ENCODE data around the gene OR51G2.

The OR51G2 gene

DNA sequence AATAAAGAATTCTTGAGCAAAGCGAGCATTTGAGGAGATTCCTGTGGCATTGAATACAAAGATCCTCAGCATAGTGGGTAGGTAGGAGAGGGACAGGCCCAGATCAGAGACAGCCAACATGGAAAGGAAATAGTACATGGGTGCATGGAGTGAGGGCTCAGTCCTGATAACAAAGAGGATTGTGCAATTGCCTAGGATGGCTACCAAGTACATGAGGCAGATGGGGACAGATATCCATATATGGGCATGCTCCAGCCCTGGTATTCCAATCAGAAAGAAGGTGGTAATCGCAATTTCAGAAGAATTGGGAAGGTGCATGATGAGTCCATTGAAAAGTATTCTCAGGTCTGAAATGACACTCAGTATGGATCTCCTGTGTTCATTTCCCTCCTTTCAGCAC is 28.9 kb downstream of the OR51G2 start:
- H3K9me3 Mint-ChIP-seq = no peaks in the 10 kb centered on the region
- DNase-seq = no peak
- H3K27me3 Mint-ChIP-seq = no peaks in the 10 kb centered on the region
- H3K27ac Mint-ChIP-seq = no peak overlapping the region
- CTCF ChIA-PET = no interaction called here
- no peak overlapping the region for H3K4me3 Mint-ChIP-seq
- no peaks in the 10 kb centered on the region for H3K36me3 Mint-ChIP-seq
- H3K4me1 Mint-ChIP-seq = no peaks in the 10 kb centered on the region

DNA sequence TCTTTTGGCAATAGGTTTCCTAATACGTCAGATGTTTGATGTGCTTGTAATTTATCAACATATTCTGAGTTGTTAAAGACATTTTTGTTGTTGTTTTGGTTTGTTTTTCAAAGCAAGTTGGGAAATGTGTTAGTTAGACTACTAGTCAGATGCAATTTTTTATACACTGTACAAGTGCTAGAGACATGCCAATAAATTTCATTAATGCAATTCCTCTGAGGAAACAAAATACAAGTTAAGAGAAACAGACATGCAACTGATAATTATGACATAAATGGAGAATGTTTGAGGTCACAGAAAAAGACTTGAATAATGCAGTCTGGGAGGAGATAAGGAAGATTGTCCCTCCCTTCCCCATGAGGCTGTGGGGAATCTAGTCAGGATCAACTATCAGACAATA is 31.6 kb downstream of the OR51G2 start:
- CTCF ChIA-PET = no interaction called here
- no peaks in the 10 kb centered on the region for H3K9me3 Mint-ChIP-seq
- H3K4me1 Mint-ChIP-seq = no peaks in the 10 kb centered on the region
- no peak for DNase-seq
- H3K27me3 Mint-ChIP-seq = no peaks in the 10 kb centered on the region
- no peak overlapping the region for H3K4me3 Mint-ChIP-seq
- H3K36me3 Mint-ChIP-seq = no peaks in the 10 kb centered on the region
- H3K27ac Mint-ChIP-seq = no peak overlapping the region

DNA sequence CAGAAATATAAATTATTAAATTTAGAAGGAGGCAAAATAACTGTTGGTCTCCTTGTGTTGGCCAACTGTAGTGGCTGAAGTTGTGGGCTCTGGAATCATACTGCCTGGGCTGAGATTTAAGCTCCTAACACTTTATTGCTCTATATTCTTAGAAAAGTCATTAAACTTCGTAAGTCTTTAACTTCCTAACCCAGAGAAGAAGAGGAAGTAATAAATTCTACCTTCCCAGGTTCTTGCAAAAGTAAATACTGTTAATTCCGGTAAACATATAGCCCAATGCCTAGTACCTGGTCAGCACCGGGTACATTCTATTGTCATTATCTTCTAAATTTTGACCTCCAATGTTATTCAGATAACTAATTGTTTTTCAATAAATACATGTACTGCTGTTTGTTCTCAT is 33.0 kb downstream of the OR51G2 start:
- Mint-ChIP-seq H3K36me3 (no peaks in the 10 kb centered on the region), H3K9me3 (no peaks in the 10 kb centered on the region), H3K27ac (no peak overlapping the region), H3K4me1 (no peaks in the 10 kb centered on the region), H3K27me3 (no peaks in the 10 kb centered on the region), H3K4me3 (no peak overlapping the region)
- no peak for DNase-seq
- CTCF ChIA-PET = no interaction called here

DNA sequence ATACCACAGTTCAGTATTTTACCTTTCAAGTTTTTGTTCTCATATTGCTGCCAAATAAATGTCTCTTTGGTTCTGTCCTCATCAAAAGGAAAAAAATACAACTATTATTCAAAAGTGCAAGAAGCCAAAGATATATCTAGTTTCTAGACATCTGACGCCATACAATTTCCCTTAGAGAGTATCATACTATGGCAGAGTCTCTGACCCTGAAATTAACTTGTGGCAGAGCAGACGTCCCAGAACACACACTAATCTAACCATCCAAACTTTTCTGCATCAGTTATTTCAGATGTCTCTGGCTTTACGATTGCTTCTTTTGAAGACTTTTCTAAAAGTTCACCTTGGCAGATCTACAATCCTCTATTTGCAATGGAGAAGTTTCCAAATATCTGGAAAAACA is 34.8 kb downstream of the OR51G2 start:
- H3K36me3 Mint-ChIP-seq = no peaks in the 10 kb centered on the region
- H3K4me1 Mint-ChIP-seq = no peaks in the 10 kb centered on the region
- CTCF ChIA-PET = no interaction called here

DNA sequence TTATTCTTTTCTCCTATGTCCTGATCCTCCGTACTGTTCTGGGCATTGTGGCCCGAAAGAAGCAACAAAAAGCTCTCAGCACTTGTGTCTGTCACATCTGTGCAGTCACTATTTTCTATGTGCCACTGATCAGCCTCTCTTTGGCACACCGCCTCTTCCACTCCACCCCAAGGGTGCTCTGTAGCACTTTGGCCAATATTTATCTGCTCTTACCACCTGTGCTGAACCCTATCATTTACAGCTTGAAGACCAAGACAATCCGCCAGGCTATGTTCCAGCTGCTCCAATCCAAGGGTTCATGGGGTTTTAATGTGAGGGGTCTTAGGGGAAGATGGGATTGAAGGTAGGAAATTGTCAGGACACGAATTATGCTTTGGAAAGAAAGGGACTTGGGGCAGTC is 36.6 kb downstream of the OR51G2 start:
- Mint-ChIP-seq H3K9me3 (no peaks in the 10 kb centered on the region), H3K4me1 (no peaks in the 10 kb centered on the region), H3K4me3 (no peak overlapping the region), H3K27me3 (no peaks in the 10 kb centered on the region), H3K36me3 (no peaks in the 10 kb centered on the region), H3K27ac (no peak overlapping the region)
- CTCF ChIA-PET = no interaction called here
- no peak for DNase-seq

More for the DNA sequence above, 34.8 kb downstream of the OR51G2 start:
- Mint-ChIP-seq H3K9me3 (no peaks in the 10 kb centered on the region), H3K4me3 (no peak overlapping the region), H3K27me3 (no peaks in the 10 kb centered on the region), H3K27ac (no peak overlapping the region)
- DNase-seq = no peak

DNA sequence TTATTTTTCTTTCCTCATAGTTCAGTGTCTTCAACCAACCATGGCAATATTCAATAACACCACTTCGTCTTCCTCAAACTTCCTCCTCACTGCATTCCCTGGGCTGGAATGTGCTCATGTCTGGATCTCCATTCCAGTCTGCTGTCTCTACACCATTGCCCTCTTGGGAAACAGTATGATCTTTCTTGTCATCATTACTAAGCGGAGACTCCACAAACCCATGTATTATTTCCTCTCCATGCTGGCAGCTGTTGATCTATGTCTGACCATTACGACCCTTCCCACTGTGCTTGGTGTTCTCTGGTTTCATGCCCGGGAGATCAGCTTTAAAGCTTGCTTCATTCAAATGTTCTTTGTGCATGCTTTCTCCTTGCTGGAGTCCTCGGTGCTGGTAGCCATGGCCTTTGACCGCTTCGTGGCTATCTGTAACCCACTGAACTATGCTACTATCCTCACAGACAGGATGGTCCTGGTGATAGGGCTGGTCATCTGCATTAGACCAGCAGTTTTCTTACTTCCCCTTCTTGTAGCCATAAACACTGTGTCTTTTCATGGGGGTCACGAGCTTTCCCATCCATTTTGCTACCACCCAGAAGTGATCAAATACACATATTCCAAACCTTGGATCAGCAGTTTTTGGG is 37.2 kb downstream of the OR51G2 start, which contains the start of gene OR51T1:
Gene OR51T1, plus strand, starts transcription at position 41 of the 641 bp plus-strand sequence. Its CDS starts 0 bp downstream, at position 41.
- H3K27ac Mint-ChIP-seq = no peak within 1 kb of the TSS
- H3K4me1 Mint-ChIP-seq = no peaks in the 10 kb centered on the region
- H3K4me3 Mint-ChIP-seq = no peak within 1 kb of the TSS
- H3K9me3 Mint-ChIP-seq = no peaks in the 10 kb centered on the region
- H3K27me3 Mint-ChIP-seq = no peaks in the 10 kb centered on the region
- H3K36me3 Mint-ChIP-seq = no peaks in the 10 kb centered on the region
- CTCF ChIA-PET = no interaction called here
- DNase-seq = no peak

DNA sequence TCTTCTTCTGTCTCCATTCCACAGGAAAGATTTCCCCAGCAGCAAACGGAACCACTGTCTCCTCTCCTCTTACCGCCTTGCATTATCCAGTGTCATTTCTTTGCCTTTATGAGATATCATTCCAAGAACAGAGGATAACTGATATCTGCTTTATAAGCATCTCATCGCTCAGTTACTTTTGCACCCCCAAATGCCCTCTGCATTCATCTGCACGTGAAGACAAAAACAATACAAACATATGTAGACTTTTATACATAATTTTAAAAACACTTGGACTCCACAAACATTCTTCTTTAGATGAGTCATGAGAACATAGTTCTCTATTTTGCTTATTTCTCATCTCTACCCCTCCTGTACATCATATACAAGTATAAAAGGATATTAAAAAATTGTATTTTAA is 38.0 kb downstream of the OR51G2 start:
- no peak for DNase-seq
- Mint-ChIP-seq H3K9me3 (no peaks in the 10 kb centered on the region), H3K36me3 (no peaks in the 10 kb centered on the region), H3K27me3 (no peaks in the 10 kb centered on the region), H3K4me3 (no peak overlapping the region), H3K4me1 (no peaks in the 10 kb centered on the region), H3K27ac (no peak overlapping the region)
- CTCF ChIA-PET = no interaction called here

DNA sequence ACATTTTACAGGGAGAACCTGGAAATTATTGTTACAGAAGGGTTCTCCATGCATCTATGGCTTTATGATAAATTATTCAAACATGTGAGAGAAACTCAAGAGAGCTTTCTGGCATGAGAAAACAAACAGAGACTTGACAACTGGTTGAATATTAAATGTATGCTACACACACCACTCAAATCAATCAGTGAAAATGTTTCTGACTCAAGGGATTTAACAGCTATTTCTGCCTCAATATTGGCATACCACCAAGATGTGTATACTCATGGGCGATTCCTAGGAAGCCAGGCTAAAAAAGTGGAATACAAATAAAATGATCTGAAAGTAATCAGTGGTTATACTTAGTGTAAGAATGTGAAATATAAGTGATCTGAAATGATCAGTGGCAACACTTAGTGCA is 53.3 kb downstream of the OR51G2 start:
- peaks cover 1% of the 10 kb centered on the region for H3K9me3 Mint-ChIP-seq
- H3K4me1 Mint-ChIP-seq = no peaks in the 10 kb centered on the region
- no peak for DNase-seq
- no peaks in the 10 kb centered on the region for H3K36me3 Mint-ChIP-seq
- H3K27me3 Mint-ChIP-seq = no peaks in the 10 kb centered on the region
- CTCF ChIA-PET = no interaction called here
- no peak overlapping the region for H3K4me3 Mint-ChIP-seq
- H3K27ac Mint-ChIP-seq = no peak overlapping the region

DNA sequence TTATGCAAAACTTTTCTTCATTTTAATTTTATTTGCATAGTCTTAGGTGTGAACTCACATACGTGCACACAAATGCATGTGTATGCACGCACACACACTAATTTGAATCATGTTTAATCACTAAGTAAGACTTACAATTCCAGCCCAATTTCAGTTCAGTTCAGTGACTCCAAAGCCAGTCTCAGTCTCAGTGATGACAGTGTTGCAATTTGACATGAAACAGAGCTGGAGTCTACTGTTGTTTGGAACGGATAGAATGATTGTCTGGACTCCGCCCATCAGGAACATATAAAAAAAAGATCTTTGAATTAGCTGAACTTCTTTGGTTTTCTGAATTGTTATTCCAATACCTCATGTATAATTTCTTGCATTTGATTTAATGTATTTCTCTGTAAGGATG is 55.3 kb downstream of the OR51G2 start:
- DNase-seq = no peak
- H3K4me1 Mint-ChIP-seq = no peaks in the 10 kb centered on the region
- H3K27ac Mint-ChIP-seq = no peak overlapping the region
- no peaks in the 10 kb centered on the region for H3K27me3 Mint-ChIP-seq
- H3K4me3 Mint-ChIP-seq = no peak overlapping the region
- peaks cover 1% of the 10 kb centered on the region for H3K9me3 Mint-ChIP-seq
- no peaks in the 10 kb centered on the region for H3K36me3 Mint-ChIP-seq
- CTCF ChIA-PET = no interaction called here

Measured in activated naive CD4-positive, alpha-beta T cell treated with anti-CD3 and anti-CD28 coated beads, Interleukin-2, amount 10 ng/mL, durations not matched to agents 7 days and 5 days (primary cell).